Adrenal gland (tissue), 5 donors: ENCODE data around the gene SH3BP2.

Source experiments
- POLR2A ChIP-seq, 2 donors: fragments of 450-650 bp; IDR thresholded peaks; one replicate each; pipeline ENCODE4 v1.6.1; 2017; ENCODE audit warnings: antibody characterized with exemption in 2 of 2, mild to moderate bottlenecking in 2 of 2, moderate library complexity in 1 of 2
- TF ChIP-seq, protein P1 (sequence below), 6 experiments: fragments of 450-650 bp in 4 of 6; fragments of 200-600 bp in 2 of 6; sonication (generic) in 1 of 6; IDR thresholded peaks; 1 replicate in 5 of 6; 2 replicates in 1 of 6; pipeline versions ENCODE4 v1.5.1 to v1.8.0; 2016 to 2021; ENCODE audit warnings: antibody characterized with exemption in 6 of 6, mild to moderate bottlenecking in 2 of 6, moderate library complexity in 1 of 6
- donor health status: DM: no; HTN: no; CAD: no.

DNA sequence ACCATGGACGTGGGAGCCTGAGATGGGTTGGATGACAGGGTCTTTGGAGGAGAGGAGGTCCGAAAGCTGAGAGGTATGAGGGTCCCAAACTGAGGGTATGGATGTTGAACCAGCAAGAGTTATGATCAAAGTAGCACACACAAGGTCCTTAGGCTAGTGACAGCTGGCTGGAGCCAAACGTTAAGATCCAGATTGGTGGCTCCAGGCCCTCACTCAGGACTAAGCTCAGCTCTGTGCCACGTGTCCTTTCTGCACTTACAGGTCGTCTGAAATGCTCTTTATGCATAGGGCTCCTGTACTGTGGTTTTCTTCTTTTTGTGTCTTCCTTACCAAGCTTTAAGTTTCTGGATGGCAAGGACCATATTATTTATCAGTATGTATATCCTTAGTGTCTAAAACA lies 86.1 kb downstream of the SH3BP2 start:
- TF ChIP-seq, protein P1, sequence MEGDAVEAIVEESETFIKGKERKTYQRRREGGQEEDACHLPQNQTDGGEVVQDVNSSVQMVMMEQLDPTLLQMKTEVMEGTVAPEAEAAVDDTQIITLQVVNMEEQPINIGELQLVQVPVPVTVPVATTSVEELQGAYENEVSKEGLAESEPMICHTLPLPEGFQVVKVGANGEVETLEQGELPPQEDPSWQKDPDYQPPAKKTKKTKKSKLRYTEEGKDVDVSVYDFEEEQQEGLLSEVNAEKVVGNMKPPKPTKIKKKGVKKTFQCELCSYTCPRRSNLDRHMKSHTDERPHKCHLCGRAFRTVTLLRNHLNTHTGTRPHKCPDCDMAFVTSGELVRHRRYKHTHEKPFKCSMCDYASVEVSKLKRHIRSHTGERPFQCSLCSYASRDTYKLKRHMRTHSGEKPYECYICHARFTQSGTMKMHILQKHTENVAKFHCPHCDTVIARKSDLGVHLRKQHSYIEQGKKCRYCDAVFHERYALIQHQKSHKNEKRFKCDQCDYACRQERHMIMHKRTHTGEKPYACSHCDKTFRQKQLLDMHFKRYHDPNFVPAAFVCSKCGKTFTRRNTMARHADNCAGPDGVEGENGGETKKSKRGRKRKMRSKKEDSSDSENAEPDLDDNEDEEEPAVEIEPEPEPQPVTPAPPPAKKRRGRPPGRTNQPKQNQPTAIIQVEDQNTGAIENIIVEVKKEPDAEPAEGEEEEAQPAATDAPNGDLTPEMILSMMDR (IDR thresholded peaks at IDR 0.05) = no peak
- no peak for TF ChIP-seq POLR2A (IDR thresholded peaks at IDR 0.05)
